Stimulated activated CD4-positive, alpha-beta T cell treated with anti-CD3 and anti-CD28 coated beads, Interleukin-12 subunit alpha, Interleukin-12 subunit beta, amount 100 ng/mL, for 48 hours (primary cell): Measurements from ENCODE around the gene STEEP1.
"Not testable (repeated sequence)": the region's sequence is repeated elsewhere in the genome, so short reads cannot be mapped to it uniquely, and the experiment has no call there.

Experiments used
- DNase-seq, 3 donors: peaks; one replicate each; pipeline ENCODE4 v3.0.0-alpha.2; 2020; ENCODE audit warnings: low read depth in 2 of 3, low spot score in 1 of 3

The STEEP1 gene

GRCh38 chrX:119537487-119537886 lies 27.7 kb downstream of the STEEP1 start:
- DNase-seq: no peak

- DNase-seq: no peak
Observed at GRCh38 chrX:119529345-119530276, 35.6 kb downstream of the STEEP1 start.

- no peak for DNase-seq
Observed at GRCh38 chrX:119523664-119524184, 41.5 kb downstream of the STEEP1 start.

- no peak for DNase-seq
Observed at GRCh38 chrX:119521246-119521645, 44.0 kb downstream of the STEEP1 start.

GRCh38 chrX:119518371-119518770 lies 46.8 kb downstream of the STEEP1 start:
- no peak for DNase-seq

- peak in 1 of 3 donors; percentile 58 for DNase-seq
Observed at GRCh38 chrX:119516157-119516702, 49.0 kb downstream of the STEEP1 start.

- no peak for DNase-seq
Observed at GRCh38 chrX:119512146-119512800, 52.9 kb downstream of the STEEP1 start.

GRCh38 chrX:119507206-119507605 lies 58.0 kb downstream of the STEEP1 start:
- no peak for DNase-seq

- no peak for DNase-seq
Observed at GRCh38 chrX:119505945-119506344, 59.3 kb downstream of the STEEP1 start.

GRCh38 chrX:119505145-119505544 lies 60.1 kb downstream of the STEEP1 start:
- not testable (repeated sequence) for DNase-seq

GRCh38 chrX:119503484-119503861 lies 61.7 kb downstream of the STEEP1 start:
- no peak for DNase-seq

GRCh38 chrX:119502727-119503483 lies 62.3 kb downstream of the STEEP1 start:
- no peak for DNase-seq

GRCh38 chrX:119501511-119502148 lies 63.6 kb downstream of the STEEP1 start:
- no peak for DNase-seq

- DNase-seq: no peak
Observed at GRCh38 chrX:119500061-119500800, 65.0 kb downstream of the STEEP1 start.

- DNase-seq: no peak
Observed at GRCh38 chrX:119497185-119497584, 68.0 kb downstream of the STEEP1 start.

- DNase-seq: no peak
Observed at GRCh38 chrX:119495734-119496726, 69.2 kb downstream of the STEEP1 start.

GRCh38 chrX:119493851-119494495 lies 71.2 kb downstream of the STEEP1 start:
- DNase-seq: not testable (repeated sequence)

- no peak for DNase-seq
Observed at GRCh38 chrX:119492463-119492862, 72.7 kb downstream of the STEEP1 start.
